Measurements from ENCODE around the gene RB1.

GRCh38 chr13:48304143-48304876 lies 759 bp downstream of the RB1 start:
- TF ChIP-seq CTCF (conservative IDR thresholded peaks at IDR 0.05; ENCODE audit: low read depth in 2 of 2) (no peak), EZH2phosphoT487 (IDR thresholded peaks at IDR 0.05; ENCODE audit: unreplicated experiment) (no peak), POLR2AphosphoS5 (IDR thresholded peaks at IDR 0.05; ENCODE audit: low read depth) (no peak)

Measured in GM23338 (cell line).